ENCODE measurements around the gene ZNF20. TPM values are rescaled to one million over a fixed set of nuclear protein-coding genes. Genes with fewer than 3 reads are reported as not detected.

Gene ZNF20
- total and polyA plus RNA-seq, 9 of the 15 experiments (the other 6 are each of a cell fraction or from before 2014, with no cell fraction given), result 1.4 to 3.7 (median 3.1) TPM

DNA sequence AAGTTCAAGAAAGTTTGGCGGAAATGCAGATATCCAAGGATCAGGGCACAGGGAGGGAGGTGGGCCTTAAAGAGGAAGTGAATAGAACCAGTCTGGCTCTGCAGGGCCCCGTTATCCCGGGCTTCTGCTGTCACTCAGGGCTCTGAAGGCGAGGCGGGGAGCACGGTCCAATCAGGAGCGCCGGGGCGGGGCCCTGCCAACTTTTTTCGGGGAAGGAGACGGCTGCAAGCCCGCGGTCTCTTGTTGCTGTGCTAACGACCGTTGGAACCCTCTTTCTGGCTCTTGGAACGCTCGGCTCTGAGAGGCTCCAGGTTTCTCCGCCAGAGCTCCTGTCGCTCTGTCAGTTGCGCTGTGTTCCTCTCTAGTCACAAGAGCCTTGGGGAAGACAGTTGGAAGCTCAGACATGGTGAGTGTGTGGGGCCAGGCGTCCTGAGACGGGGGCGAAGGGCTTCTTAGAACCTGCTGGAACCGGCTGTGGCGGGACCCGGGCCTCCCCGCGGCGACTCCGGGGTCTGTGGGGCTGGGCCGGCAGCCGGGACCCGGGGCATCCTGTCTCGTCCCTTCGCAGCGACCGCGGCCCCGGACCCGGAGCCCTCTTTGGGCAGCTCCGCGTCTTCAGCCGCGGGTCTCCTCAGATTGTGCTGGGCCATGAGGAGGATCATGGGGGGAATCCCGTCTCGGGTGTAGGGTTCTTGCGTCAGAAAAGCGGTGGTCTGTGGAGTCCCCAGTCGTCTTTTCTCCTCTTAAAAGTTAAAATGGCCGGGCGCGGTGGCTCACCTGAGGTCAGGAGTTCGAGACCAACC, 47.9 kb downstream of the ZNF20 start (continued):
- TF ChIP-seq, protein P1, sequence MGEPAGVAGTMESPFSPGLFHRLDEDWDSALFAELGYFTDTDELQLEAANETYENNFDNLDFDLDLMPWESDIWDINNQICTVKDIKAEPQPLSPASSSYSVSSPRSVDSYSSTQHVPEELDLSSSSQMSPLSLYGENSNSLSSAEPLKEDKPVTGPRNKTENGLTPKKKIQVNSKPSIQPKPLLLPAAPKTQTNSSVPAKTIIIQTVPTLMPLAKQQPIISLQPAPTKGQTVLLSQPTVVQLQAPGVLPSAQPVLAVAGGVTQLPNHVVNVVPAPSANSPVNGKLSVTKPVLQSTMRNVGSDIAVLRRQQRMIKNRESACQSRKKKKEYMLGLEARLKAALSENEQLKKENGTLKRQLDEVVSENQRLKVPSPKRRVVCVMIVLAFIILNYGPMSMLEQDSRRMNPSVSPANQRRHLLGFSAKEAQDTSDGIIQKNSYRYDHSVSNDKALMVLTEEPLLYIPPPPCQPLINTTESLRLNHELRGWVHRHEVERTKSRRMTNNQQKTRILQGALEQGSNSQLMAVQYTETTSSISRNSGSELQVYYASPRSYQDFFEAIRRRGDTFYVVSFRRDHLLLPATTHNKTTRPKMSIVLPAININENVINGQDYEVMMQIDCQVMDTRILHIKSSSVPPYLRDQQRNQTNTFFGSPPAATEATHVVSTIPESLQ (CRISPR knock-in tag; IDR thresholded peaks at IDR 0.05), result no peak
- TF ChIP-seq MYBL2 (IDR thresholded peaks at IDR 0.05; ENCODE audit: low read depth) (peak; percentile 18; the same call in 1 of the 2 replicates), MYBL2 (CRISPR knock-in tag; IDR thresholded peaks at IDR 0.05; ENCODE audit: borderline replicate concordance) (no peak), KDM5B (IDR thresholded peaks at IDR 0.05; ENCODE audit: insufficient replicate concordance, low read depth, low read length) (peak; percentile 66), SOX6 (IDR thresholded peaks at IDR 0.05) (0 out of 2 replicates have a peak, but pooled peaks have one; percentile 10), POLR2B (IDR thresholded peaks at IDR 0.05; ENCODE audit: low read depth, partially characterized antibody) (peak; percentile 80), SPI1 (IDR thresholded peaks at IDR 0.05; ENCODE audit: borderline replicate concordance, low read depth, low read length) (peak; percentile 98), NCOA4 (IDR thresholded peaks at IDR 0.05; ENCODE audit: partially characterized antibody) (no peak), ZFP91 (CRISPR knock-in tag; IDR thresholded peaks at IDR 0.05) (no peak), ATF7 (IDR thresholded peaks at IDR 0.05) (0 out of 2 replicates have a peak, but pooled peaks have one; percentile 28), NFYB (IDR thresholded peaks at IDR 0.05; ENCODE audit: extremely low read depth, insufficient read length) (peak; percentile 94), BDP1 (IDR thresholded peaks at IDR 0.05; ENCODE audit: insufficient read depth, insufficient read length) (no peak), ARID4B (CRISPR knock-in tag; IDR thresholded peaks at IDR 0.05) (no peak), L3MBTL2 (IDR thresholded peaks at IDR 0.05) (peak; percentile 62), MIER1 (IDR thresholded peaks at IDR 0.05; ENCODE audit: low read depth) (no peak)
